Fibroblast of peridontal ligament (primary cell): ENCODE data around the gene SLC9A6.
"Not testable (repeated sequence)": the region's sequence is repeated elsewhere in the genome, so short reads cannot be mapped to it uniquely, and the experiment has no call there.

Source experiments
- DNase-seq: peaks from one replicate; pipeline ENCODE4 v3.0.0-alpha.2; 2010; ENCODE audit errors: extremely low read depth

The SLC9A6 gene

GRCh38 chrX:136063340-136064079 is 78.3 kb downstream of the SLC9A6 start:
- peak; percentile 73 for DNase-seq

- DNase-seq = no peak
Observed at GRCh38 chrX:136064661-136065043, 79.4 kb downstream of the SLC9A6 start.

GRCh38 chrX:136065044-136065671 is 79.9 kb downstream of the SLC9A6 start:
- peak; percentile 70 for DNase-seq

- DNase-seq = peak; percentile 69
Observed at GRCh38 chrX:136067097-136067496, 81.9 kb downstream of the SLC9A6 start.

GRCh38 chrX:136067966-136068365 is 82.7 kb downstream of the SLC9A6 start:
- DNase-seq = no peak

GRCh38 chrX:136076942-136077341 is 91.7 kb downstream of the SLC9A6 start:
- DNase-seq = no peak

- DNase-seq = no peak
Observed at GRCh38 chrX:136080766-136081165, 95.5 kb downstream of the SLC9A6 start.

GRCh38 chrX:136086521-136086920 is 101.3 kb downstream of the SLC9A6 start:
- peak; percentile 71 for DNase-seq

GRCh38 chrX:136091898-136092297 is 106.7 kb downstream of the SLC9A6 start:
- DNase-seq = not testable (repeated sequence)

- DNase-seq = no peak
Observed at GRCh38 chrX:136094962-136095361, 109.7 kb downstream of the SLC9A6 start.
